HEK293 (cell line): Measurements from ENCODE around the gene MAP2.

ENCODE experiments used
- ZNF514 ChIP-seq: fragments of 450-650 bp; formaldehyde crosslinking; IDR thresholded peaks from 2 replicates; pipeline ENCODE4 v1.5.1; 2016; ENCODE audit warnings: missing biosample characterization, missing genetic modification characterization
- TF ChIP-seq, protein P1 (sequence below): fragments of 450-650 bp; formaldehyde crosslinking; IDR thresholded peaks from 2 replicates; pipeline ENCODE4 v1.5.1; 2016; ENCODE audit warnings: missing biosample characterization, missing genetic modification characterization

DNA sequence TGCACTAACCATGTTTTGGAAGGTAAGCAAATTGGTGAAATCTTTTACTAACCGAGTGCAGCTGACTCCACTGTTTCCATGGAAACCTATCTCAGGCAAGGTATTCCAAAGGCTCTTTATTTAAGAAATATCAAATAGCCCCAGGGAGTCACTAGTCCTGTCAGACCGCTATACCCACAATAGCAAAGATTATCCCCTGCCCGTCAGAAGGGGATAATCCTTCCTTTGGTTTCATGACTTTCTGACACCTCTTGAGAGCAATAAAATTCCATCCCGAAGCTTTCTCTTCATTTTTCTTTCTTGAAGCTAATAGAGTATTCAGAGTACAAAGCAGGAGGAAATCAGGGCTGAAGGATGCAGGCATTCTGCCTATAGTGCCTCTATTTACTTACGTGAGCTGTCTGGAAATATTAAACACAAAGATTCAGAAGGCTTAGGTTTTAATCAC lies 34.7 kb upstream of the MAP2 start:
- TF ChIP-seq, protein P1, sequence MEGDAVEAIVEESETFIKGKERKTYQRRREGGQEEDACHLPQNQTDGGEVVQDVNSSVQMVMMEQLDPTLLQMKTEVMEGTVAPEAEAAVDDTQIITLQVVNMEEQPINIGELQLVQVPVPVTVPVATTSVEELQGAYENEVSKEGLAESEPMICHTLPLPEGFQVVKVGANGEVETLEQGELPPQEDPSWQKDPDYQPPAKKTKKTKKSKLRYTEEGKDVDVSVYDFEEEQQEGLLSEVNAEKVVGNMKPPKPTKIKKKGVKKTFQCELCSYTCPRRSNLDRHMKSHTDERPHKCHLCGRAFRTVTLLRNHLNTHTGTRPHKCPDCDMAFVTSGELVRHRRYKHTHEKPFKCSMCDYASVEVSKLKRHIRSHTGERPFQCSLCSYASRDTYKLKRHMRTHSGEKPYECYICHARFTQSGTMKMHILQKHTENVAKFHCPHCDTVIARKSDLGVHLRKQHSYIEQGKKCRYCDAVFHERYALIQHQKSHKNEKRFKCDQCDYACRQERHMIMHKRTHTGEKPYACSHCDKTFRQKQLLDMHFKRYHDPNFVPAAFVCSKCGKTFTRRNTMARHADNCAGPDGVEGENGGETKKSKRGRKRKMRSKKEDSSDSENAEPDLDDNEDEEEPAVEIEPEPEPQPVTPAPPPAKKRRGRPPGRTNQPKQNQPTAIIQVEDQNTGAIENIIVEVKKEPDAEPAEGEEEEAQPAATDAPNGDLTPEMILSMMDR: no peak
- TF ChIP-seq ZNF514 (tag by site-specific recombination): no peak
